SH-SY5Y (cell line): ENCODE data around the gene CD163.

Source experiments
- GATA2 ChIP-seq: IDR thresholded peaks from 2 replicates; pipeline ENCODE4 v1.6.1; 2011; ENCODE audit warnings: mild to moderate bottlenecking, low read depth, low read length
- GATA3 ChIP-seq: IDR thresholded peaks from 2 replicates; pipeline ENCODE4 v1.6.1; 2011; ENCODE audit warnings: low read depth, mild to moderate bottlenecking, low read length, moderate library complexity

Gene CD163

DNA sequence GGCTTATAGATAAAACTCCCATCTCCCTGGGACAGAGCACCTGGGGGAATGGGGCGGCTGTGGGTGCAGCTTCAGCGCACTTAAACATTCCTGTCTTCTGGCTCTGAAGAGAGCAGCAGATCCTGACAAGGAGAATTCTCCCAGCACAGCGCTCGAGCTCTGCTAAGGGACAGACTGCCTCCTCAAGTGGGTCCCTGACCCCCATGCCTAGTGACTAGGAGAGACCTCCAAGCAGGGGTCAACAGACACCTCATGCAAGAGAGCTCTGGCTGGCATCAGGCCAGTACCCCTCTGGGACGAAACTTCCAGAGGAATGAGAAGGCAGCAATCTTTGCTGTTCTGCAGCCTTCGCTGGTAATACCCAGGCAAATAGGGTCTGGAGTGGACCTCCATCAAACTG is 31.5 kb downstream of the CD163 start:
- TF ChIP-seq GATA2 (no peak), GATA3 (no peak)

DNA sequence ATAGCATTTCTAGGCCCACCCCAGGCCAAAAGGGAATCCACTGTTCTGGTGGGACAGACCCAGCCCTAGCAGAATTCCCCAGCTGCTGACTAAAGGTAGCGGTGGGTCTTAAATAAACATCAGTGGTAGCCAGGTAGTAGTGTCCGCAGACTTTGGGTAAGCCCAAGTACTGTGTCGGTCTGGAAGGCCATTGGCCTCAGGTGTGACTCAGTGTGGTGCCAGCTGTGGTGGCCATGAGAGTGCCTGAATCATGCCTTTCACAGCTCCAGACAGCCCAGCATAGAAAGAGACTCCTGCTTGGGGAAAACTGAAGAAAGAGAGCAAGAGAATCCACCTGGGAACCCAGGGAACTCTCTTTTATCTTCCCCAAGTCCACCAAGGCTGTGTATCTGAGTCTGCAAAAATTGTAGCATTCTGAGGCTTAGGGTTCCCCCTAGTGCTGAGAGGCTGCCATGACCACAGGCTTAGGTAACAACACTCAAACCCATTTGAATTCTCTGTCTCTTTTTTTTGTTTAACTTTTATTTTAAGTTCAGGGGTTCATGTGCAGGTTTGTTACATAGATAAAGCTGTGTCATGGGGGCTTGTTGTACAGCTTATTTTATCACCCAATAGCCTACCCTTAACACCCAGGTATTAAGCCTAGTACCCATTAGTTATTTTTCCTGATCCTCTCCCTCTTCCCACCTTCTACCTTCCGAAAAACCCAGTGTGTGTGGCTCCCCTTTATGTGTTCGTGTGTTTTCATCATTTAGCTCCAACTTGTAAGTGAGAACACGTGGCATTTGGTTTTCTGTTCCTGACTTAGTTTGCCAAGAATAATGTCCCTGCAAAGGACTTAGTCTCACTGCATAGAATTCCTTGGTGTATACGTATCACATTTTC is 43.0 kb downstream of the CD163 start:
- TF ChIP-seq GATA2 (no peak), GATA3 (no peak)

DNA sequence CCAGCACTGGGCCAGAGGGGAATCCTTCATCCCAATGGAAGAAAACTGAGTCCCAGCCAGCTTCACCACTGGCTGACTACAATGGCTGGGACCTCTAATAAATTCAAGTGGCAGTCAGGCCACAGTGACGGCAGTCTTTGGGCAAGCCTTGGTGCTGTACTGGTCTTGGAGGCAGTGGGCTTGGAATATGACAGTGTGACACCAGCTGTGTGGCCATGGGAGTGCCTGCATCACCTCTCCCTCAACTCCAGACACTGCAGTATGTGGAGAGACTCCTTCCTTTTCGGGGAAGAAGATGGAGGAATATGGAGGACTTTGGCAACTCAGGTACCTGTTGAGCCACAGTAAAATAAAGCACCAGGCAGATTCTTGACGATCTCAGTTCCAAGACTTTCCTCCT is 43.6 kb downstream of the CD163 start:
- TF ChIP-seq GATA2, result no peak
- TF ChIP-seq GATA3, result no peak

DNA sequence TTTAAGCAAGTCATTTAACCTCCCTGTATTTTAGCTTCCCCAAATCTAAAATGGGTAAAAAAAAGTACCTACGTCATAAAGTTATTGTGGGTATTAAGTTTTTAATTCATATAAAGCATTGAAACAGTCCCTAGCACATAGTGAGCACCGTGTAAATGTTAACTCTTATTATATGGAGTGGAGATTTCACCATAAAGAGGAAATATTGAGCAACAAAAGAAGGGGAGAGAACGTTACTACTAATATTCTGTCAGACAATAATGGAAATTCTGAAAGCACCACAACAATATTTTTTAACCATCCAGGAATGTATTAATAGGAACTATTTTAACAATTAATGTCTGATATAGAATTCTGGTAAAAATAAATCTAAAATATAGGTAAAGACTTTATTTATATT is 51.8 kb downstream of the CD163 start:
- TF ChIP-seq GATA2, result no peak
- TF ChIP-seq GATA3, result no peak

DNA sequence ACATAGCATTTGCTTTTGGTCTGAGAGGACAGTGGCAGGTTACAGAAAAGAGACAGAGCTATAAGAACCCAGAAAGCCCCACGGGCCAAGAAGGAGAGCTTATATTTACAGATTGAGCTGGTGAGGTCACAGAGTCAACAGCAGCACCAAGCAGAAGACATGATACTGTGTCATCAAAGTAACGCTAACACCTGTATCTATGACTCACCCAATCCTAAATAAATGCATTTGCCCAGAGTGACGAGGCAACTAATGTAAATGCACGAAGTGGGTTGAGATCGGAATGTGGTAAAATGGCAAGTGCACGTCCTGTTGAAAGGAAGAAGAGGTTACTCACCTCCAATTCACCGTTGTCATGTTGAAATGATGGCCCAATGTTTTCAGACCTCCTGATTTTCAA is 52.9 kb downstream of the CD163 start:
- TF ChIP-seq GATA3, result no peak
- no peak for TF ChIP-seq GATA2

DNA sequence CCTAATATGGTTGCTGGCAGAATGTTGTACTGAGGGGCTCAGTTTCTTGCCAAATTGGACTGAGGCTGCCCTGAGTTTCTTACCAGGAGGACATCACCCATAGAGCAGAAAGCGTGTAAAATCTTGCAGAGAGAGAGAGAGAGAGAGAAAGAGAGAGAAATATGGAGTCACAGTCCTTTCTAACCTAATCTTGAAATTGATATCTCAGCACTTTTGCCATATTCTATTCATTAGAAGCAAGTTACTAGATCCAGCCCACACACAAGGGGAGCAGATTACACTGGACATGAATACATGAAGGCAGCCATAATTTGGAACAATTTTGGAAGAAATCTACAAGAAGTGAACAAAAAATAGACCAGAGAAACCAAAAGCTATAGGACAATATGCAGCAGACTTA is 55.5 kb downstream of the CD163 start:
- TF ChIP-seq GATA3, result no peak
- no peak for TF ChIP-seq GATA2

DNA sequence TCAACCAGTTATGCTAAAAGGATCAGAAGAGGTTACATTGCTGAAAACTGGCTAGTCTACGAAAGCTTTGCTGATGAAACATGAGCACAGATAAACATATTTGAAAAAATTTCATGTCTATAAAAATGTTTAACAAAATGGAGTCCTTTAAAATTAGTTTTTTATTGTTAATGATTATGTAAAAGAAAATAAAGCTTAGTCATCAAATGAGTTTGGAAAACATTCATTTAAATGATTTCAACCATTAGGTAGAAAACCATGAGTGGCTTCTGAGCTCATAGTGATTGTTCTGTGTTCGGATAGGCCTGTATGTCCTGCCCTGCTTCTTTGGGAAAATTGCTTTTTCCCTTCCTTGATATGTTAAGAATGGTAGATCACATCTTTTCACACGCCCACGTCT is 59.0 kb downstream of the CD163 start:
- TF ChIP-seq GATA3, result no peak

DNA sequence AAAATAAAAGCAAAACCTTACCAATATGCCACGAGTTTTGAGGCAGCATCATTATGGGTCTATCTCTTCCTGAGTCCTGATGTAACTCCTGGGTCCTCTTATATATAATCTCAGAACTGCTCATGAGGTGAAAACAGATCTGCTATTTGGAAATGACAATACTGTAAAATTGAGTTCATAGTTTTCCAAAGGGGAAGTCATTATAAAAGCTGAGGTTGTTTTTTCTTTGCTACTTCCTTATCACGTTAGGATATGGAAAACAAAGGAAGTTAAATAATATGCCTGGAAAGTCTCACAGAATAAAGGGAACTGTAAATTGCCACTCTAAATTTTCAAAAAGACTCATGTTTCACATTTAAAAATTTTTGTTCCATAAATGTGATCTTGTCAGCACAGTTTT is 59.5 kb downstream of the CD163 start, which contains the start of gene CD163L1:
TSS of gene CD163L1 (minus strand) at position 78 of the 400 bp plus-strand sequence. CDS start at position 52, 26 bp downstream.
- TF ChIP-seq GATA2 (no peak), GATA3 (no peak)

DNA sequence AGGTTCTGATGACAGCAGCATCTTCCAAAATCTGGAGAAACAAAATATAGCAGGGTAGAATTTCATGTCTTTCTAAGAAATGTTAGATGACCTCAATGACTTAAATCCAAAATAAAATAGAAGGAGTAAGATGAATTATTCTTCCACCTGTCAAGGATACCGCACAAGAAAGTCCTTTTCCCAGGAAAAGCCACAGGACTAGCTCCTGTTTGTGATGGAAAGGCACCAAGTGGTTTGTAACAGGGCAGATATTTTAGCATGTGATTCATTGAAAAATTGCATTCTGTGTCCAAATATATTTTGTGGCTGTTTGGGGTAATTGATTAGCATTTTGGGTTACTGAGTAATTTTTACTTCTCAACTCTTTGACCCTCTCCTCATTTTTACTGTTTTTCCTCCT is 62.4 kb downstream of the CD163 start:
- no peak for TF ChIP-seq GATA3
- TF ChIP-seq GATA2, result no peak

DNA sequence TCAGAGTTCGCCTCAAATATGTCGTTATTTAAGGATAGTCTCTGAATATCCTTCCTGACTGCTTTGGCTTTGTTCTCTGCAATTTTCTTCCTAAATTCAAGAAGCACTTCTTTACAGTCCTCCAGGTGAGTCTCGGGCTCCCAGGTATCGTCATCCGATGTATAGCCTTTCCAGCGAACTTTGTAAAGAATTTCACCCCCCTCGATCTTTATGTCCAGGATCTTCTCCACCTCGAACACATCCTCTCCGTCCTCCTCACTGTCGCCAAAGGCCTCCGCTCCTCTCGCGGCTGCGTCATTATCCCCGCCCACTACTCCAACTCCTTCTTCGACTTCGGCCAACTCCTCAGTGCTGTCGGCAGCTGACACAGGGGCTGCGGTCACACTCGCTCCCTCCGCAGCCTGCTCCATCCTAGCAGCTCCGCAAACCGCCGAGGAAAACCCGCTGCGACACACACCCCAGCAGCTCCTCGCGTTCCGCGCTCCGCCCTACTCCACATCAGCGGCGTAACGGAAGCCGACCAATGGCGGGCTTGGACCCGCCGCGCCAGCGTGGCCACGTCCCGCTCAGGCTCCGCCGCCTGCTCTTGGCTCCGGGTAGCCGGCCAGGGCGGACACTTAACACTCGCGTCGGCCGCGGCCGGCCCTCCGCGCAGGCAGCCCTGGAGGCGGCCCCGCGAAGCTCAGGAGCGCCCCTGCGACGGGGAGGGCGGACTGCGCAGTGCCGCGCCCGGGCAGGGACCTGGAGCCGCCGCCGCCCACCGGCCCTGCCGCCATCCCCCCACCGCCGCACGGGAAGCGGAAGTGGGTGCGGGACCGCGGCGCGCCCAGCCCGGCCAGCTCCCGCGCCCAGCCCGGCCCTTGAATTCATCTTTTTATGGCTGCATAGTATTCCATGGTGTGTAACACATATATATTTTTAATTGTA is 63.7 kb downstream of the CD163 start:
- TF ChIP-seq GATA2 (no peak), GATA3 (no peak)

DNA sequence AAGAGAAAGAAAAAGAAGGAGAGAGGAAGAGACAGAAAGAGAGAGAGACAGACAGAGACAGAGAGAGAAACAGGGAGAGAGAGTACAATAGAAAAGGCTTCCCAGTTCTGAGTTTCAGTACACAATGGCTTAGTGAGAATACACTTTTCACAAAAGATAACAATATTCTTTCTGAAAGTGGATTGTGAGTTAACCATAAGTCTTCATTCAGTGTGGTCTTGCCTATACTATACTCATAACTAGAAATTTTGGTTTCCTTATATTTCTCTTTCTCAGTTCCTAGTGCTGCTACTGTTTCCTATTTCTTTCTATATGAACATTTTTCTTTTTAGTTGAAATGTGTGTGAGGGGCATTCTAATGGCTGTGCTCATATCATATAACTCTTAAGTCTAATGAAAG is 68.9 kb downstream of the CD163 start:
- TF ChIP-seq GATA3 (no peak), GATA2 (no peak)

DNA sequence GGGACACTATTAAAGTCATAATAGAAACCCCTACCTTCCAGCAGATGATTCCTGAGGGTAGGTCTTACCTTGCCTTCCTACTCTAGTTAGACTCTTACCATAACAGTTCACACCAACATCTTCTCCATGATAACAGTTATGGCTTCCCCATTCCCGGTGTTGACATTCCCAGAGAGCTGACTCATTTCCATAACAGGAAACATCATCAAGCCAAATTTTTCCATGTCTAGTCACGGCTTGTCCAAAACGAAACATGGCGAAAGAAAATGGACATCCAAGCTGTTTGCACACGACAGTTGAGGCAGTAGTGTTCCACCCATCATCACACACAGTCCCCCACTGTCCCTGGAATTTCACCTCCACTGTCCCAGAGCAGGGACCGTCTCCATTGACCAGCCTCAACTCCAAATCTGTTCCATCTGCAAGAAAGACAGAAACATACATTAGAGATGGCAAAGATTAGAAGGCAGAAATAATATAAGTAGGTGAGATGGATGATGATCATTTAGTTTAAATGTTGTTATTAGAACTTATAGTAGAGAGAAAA is 70.2 kb downstream of the CD163 start:
- TF ChIP-seq GATA3, result no peak
- TF ChIP-seq GATA2, result no peak

DNA sequence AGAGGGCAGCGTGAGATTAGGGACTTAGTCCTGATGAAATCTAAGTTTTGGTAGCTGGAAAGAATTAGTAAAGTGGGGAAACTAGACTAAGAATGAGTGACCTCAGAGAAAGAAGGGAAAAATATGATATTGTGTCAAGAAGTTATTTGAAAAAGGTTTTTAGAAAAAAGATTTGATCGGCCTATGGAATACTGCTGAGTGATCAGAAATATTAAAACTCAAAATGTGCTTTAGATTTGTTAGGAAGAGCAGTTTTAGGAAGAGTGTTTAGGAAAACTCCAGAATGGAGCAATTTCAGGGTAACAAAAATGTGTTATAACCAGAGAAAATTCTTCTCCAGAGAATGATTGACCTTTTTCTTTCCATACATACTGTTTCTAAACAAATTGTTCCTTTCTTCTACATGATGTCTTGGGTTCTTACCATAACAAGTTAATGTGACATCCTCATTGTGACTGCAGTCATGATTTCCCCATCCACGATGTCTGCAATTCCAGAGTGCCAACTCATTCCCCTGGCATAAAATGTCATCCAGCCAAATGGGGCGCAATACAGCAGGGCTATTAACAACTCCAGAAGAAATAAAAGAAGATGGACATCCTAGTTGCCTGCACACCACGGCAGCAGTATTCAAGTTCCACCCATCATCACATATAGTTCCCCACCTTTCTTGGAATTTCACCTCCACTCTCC is 71.4 kb downstream of the CD163 start:
- TF ChIP-seq GATA2 (no peak), GATA3 (no peak)
